GM18873 (cell line): Measurements from ENCODE around the gene PRRG4.

Experiments used
- ATAC-seq: cut with Tn5 transposase; IDR thresholded peaks from one replicate; pipeline ENCODE4 v1.9.1; 2021; ENCODE audit warnings: mild to moderate bottlenecking, moderate library complexity, moderate number of reproducible peaks; ENCODE audit not compliant: unreplicated experiment, low FRiP score

PRRG4 gene

DNA sequence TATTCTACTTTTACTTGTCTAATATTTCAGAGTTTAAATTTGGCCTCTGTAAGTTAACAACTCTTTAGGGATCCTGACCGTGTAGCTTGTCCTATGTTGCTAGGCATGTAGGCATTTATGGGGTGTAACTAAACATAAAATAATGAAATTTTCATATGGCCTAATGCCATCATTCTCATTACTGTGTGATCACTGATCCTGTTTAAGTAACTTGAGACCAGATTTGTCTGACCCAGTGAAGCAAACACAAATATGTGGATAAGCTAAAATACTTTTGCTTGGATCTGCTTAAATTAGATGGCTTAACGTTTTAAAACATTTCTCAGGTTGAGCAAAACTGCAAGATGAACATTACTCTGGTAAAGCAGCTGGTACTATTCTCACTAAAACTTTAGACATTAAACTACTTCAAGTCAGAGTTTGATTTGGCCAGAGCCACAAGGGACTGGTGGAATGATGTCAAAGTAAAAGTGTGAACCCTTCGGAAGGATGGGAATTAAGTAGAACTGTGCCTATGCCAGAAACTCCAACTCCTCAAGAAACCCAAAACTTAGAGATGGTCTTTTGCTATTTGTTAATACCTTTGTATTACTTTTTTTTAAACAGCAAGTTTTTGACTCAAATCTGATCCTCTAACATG lies 75.4 kb downstream of the PRRG4 start:
- no peak for ATAC-seq
